C4-2B (cell line): Measurements from ENCODE around the gene OR52H1.

Source experiments
- H3K27ac ChIP-seq: fragments of 450-650 bp; 2 replicates; pipeline ENCODE4 v1.5.1; 2017
- CTCF ChIP-seq: fragments of 450-650 bp; conservative IDR thresholded peaks from 2 replicates; pipeline ENCODE4 v1.5.1; 2017; ENCODE audit warnings: mild to moderate bottlenecking
- ZFX ChIP-seq: fragments of 450-650 bp; IDR thresholded peaks from 2 replicates; pipeline ENCODE4 v1.6.1; 2017

Gene OR52H1

GRCh38 chr11:5581014-5581413 is 32.7 kb upstream of the OR52H1 start:
- TF ChIP-seq ZFX: no peak
- H3K27ac ChIP-seq: no peak overlapping the region

- H3K27ac ChIP-seq: no peak within 1 kb of the TSS
- no peak for TF ChIP-seq ZFX
- TF ChIP-seq CTCF: no peak
Observed at GRCh38 chr11:5580577-5580976, 32.2 kb upstream of the OR52H1 start, which contains the start of gene OR52B6. Gene OR52B6 (plus strand): TSS chr11:5580877. CDS start chr11:5580877, 0 bp downstream.

GRCh38 chr11:5577101-5577500 is 28.8 kb upstream of the OR52H1 start:
- H3K27ac ChIP-seq: no peak overlapping the region
- TF ChIP-seq ZFX (no peak), CTCF (no peak)

- H3K27ac ChIP-seq: no peak overlapping the region
- TF ChIP-seq CTCF (no peak), ZFX (no peak)
Observed at GRCh38 chr11:5575152-5575551, 26.8 kb upstream of the OR52H1 start.

GRCh38 chr11:5574654-5575053 is 26.3 kb upstream of the OR52H1 start:
- TF ChIP-seq ZFX (no peak), CTCF (no peak)
- H3K27ac ChIP-seq: no peak overlapping the region

- no peak for TF ChIP-seq CTCF
- TF ChIP-seq ZFX: no peak
- no peak overlapping the region for H3K27ac ChIP-seq
Observed at GRCh38 chr11:5564259-5565019, 16.1 kb upstream of the OR52H1 start.

GRCh38 chr11:5557751-5558150 is 9.4 kb upstream of the OR52H1 start:
- TF ChIP-seq CTCF (no peak), ZFX (no peak)
- H3K27ac ChIP-seq: no peak overlapping the region
